ENCODE results near the gene FBXL15.

FBXL15 gene

DNA sequence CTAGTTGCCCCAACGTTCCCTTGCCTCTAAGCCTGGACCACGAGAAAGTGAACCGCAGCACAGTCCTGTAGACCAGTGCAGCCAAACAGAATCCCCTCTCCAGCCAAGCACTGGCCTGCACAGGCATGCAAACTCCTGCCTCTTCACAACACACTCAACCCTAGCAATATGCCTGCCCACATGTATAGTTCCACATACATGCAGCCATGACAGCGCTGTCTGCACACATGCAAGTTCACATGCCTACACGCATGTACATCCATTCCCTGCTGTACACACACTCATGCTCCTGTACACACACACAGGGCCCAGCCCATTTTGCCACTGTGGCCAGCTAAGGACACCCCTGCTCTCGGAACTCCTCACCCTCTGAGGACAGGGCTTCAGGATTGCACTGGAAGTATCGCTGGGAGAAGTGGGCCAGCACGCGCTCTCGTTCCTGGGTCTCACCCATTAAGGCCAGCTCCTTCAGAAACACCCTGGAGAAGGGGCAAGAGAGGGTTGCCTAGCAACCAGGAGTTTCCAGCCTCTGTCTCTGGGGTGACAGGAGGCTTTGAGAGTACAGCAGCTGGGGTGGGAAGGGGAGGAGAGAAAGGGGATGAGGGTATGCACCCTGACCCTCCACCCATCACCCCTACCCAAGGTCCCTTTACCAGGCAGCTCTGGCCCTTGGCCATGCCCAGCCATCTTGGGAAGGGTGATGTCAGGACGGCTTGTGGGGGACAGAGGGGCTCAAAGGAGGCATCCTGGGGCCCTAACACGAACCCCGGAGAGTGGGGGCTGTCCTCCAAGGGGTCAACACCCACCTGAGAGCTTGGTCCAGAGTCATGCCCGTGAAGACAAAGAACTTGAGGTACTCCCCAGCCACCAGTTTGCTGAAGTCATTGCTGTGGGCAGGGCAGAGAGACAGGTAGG is 9.0 kb upstream of the FBXL15 start:
- DNase-seq = no peak

DNA sequence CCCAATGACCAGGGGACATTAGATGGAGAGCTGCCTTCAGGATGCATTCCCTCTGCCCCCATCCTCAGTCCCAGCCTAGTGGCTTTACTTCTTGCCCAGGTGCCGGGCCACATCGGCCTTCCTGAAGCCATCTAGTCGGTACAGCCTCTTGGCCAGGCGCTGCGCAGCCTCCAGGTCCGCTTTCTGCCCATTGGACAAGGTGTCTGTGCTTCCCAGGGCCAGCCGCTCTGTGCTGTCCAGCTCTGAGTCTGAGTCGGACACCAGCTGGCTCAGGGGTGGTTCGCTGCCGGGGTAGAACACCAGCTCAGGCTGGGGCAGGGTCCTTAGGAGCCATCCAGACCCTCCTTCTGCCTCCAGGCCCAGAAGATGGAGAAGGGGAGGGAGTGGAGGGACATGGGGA is 8.3 kb upstream of the FBXL15 start:
- no peak for DNase-seq

DNA sequence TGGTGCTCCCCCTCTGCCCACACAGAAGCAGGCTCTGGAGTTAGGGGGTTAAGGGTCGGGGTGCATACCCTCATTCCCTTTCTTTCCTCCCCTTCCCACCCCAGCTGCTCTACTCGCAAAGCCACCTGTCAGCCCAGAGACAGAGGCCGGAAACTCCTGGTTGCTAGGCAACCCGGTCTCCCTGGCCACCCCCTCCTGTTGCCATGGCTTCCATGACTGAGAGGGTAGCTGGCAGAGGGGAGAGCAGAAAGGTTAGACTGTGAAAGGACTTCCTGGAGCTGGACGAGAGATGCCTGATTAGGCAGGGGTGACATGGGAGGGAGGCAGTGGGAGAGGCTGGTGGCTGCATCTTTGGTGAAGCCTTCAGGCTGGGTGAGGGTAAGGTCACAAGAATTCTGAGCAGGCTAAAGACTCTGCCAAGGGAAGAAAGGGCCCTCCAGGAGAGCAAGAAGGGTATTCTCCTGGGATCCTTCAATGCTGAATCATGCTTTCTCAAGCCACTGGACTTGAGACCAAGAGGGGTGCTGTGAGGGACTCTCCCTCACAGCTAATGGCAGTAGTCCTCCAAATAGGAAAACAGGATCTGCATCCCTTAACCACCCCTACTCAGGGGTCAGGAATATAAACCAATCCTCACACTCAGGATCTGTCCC is 7.5 kb upstream of the FBXL15 start:
- peak; percentile 71 for DNase-seq

DNA sequence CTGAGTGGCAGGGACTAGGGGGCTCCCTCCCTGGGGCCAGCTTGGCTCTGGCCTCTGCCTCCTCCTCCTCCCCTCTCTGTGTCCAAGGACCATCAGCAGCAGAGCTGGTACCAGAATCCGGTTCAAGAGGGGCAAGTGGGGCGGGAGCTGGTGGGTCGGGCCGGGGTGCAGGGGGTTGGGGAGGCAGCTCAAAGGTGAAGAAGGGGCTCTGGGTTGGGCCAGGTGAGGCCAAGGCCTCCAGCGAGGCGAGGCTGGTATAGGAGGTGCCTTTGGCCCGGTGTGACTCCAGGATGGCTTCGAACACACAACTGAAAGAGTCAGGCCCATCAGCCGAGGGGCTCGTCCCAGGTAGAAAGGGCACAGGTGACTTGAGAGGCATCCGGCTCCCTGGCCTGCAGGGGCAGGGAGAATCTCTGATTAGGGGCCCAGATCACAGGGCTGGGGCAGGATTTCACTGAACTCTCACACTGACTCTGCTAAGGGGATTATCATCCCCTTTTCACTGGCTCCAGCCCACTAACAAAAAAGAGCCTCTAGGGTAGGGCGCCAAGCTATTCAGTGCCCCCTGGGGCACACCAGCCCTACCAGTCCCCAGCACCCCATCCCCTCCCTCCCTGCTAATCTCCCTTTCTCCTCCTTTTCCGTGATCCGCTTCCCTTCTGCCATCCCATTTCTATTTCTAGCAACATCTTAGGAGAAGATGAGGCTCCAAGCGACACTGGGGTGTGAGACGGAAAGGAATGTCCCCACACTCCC is 6.7 kb upstream of the FBXL15 start:
- DNase-seq = no peak

DNA sequence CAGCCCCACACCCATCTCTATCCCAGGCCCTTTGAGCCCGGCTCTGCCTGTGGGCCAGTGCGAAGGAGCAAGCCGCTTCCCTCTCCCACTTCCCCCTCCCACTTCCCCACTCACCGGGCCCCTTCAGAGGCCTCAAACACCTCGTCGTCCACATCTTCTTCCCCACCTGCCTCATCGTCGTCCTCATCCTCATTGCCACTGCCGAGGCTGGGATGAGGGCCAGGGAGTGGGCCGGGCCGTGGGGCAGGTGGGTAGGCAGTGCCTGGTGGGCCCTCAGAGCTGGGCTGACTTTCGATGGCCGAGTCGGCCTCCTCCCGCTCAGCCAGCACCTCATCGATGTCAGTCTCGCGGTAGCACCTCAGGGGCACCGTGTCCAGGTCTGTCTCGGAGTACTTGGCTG is 5.9 kb upstream of the FBXL15 start:
- DNase-seq = no peak

DNA sequence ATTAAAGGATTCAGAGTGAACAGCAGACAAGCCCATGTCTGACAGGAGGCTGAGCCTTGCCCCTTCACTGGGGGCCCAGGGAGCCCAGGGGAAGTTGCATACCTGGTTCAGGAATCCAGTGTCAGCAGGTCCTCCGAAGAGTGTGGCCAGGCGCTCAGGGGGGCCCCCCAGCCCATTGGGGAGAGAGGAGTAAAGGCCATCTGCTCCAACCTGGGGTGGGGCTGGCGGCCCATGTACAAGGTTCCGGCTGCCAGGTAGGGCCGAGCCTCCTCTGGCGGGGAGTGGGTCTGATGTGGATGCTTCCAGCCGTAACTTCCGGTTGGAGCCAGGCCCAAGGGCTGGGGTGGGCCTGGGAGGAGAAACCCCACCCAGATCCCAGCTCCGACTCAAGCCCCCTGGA is 4.4 kb upstream of the FBXL15 start:
- no peak for DNase-seq

DNA sequence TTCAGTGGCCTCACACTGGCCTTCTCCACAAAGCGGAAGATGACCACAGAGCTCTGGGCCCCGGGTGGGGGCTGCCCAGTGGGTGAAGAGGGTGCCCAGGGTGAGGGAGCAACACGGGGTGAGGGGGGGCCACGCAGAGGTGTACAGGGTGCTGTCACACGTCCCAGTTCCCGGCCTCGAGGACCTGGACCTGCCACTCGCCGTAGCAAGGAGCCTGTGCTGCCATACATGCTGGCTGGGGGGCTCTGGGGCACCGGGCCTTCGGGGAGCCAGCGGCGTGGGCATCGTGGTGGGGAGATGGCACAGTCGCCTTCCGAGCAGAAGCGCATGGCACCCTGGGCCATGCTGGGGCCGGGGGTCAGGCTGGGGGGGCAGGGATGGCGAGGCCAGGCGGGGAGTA is 3.9 kb upstream of the FBXL15 start:
- DNase-seq = no peak

DNA sequence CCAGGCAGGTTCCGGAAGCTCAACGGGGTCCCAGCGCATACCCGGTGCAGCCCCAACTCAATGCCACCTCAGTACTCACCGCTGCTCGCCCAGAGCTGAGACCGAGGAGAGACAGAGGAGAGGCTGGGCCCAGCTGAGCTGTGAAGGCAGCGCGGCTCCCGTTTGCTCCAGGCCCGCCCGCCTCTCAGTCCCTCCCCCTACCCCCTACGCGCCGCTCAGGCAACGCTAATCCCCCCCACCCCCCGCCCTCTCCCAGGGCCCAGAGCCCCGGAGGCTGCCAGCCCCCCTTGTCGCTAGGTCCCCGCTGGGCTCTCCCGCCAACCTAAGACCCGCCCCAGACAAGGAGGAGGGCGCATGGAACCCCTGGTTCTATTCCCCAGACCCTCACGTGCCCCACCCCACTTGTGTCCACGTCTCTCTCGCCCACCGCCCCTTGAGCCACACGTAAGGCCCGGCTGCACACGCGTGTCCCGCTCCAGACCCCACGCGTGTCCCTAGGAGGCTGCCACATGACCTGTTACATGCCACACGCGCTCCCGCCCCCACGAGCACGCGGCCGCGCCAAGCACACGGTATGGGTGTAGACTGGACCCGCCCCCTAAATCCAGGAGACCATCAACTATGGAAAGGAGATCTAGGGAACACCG is 1.9 kb upstream of the FBXL15 start, which contains the start of gene PSD:
Gene PSD (minus strand): TSS at position 164 of the 647 bp plus-strand sequence. CDS start 1,747 bp downstream, outside the sequence.
- DNase-seq = peak; percentile 34

DNA sequence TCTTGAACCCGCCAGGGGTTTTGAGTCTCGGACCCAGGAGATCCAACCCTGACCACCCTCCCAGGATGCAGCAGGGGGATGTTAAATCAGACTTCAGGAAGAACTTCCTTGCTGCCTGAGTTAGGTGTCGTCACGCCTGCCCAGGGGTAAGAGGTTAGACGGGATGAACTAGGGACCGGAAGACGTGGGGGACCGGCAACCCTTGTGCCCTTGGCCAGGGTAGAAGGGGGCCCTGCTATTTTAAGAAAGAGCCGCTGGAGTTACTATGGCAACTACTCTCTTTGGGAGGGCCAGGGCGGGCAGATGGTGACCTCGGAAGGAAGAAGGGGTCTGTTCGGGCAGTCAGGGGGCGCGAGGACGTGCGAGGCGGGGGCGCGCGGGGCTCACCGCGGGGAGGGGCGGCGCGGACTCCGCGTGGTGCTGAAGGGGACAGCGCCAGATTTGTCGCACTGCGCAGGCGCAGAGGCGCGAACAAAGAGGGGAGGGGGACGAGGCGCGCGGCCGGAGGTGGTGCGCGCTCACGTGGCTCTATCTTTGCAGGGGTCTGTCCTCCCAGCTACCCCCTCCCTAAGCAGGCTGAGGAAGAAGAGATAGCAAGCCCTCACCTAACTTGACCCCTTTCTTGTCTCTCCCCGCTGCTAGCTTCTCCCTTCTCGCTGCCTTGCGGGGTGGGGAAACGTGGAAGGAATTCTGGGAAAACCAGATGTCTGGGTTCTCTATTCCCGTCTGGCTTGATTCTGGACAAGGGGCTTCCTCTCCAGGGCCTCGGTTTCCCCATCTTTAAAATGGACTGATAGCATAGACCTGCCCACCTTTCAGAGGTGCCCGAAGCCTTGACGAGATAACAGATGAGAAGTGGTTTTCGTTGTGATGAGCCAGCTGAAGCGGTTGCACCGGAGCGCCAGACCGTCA is 1.1 kb upstream of the FBXL15 start:
- DNase-seq = peak; percentile 58

DNA sequence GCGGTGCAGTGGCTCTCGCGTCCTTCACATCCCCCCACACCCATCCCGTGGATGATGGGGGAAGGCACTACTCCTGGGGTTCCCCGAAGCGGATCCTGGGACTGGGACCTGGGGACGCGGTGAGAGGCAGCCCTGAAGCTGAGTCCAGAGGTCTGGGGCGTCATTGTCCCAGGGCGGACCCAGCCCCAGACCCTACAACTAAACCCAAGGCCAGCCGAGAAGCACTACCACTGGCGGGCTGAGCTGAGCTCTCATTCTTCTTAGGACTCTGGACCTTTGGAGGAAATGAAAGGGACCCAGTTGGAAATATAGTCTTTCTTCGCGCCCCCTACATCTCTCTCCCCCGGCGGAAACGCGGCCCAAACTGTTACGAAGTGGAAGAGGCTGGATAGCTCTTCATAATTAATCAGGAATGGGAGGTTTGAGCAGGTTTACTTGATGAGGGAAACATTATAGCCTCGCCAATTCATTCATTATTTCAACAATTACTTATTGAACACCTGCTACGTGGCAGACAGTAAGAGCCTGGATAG is 389 bp upstream of the FBXL15 start:
- DNase-seq = no peak

DNA sequence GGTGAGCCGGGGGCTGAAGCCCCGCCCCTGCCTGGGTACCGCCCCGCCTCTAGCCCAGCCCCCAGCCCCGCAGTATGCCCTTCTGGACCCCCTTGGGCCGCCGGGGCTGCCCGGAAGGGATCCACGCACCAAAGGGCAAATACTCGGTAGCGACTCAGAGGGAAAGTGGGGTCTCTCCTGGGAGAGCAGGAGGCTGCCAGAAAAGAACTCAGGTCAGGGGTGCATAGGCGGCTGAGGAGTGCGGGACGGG is 796 bp downstream of the FBXL15 start:
- DNase-seq = no peak

DNA sequence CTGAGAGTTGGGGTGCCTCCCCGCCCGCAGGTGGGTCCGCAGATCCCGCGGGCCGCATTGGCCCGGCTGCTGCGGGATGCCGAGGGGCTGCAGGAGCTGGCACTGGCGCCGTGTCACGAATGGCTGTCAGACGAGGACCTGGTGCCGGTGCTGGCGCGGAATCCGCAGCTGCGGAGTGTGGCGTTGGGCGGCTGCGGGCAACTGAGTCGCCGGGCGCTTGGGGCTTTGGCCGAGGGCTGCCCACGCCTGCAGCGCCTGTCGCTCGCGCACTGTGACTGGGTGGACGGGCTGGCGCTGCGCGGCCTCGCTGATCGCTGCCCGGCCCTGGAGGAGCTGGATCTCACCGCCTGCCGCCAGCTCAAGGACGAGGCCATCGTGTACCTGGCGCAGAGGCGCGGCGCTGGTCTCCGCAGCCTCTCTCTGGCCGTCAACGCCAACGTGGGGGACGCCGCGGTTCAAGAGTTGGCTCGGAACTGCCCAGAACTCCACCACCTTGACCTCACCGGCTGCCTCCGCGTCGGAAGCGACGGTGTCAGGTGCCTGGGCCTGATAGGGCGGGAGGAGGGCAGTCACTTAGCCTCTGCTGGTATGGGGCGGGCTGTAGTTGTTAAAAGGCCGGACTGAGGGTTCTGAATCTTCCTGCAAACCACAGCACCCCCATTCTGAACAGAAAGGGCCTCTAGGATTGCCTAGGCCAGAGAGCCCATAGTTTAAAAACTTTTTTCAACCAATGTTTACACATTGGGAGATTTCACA is 1.3 kb downstream of the FBXL15 start:
- peak; percentile 1 for DNase-seq

DNA sequence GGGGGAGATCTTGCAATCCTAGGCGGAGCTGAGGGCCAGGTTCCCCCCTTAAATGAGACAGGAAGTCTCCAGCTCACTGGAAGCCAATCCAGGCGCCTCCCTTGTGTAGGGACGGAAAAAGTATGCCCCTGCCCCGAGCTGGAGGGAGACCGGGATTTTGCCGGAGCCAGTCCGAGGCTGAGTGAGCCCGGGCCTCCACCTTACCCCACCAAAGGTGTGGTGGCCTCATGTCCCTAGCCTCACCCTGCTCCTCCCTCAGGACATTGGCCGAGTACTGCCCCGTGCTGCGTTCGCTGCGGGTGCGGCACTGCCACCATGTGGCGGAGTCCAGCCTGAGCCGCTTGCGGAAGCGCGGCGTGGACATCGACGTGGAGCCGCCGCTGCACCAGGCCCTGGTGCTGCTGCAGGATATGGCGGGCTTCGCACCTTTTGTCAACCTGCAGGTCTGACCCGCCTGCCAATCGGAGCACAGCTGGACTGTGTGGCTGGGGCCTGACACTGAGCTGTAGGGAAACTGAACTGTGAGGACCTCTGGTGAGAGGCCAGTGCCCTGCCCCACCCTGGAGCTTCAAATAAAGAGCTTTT is 2.0 kb downstream of the FBXL15 start:
- DNase-seq = peak; percentile 5

DNA sequence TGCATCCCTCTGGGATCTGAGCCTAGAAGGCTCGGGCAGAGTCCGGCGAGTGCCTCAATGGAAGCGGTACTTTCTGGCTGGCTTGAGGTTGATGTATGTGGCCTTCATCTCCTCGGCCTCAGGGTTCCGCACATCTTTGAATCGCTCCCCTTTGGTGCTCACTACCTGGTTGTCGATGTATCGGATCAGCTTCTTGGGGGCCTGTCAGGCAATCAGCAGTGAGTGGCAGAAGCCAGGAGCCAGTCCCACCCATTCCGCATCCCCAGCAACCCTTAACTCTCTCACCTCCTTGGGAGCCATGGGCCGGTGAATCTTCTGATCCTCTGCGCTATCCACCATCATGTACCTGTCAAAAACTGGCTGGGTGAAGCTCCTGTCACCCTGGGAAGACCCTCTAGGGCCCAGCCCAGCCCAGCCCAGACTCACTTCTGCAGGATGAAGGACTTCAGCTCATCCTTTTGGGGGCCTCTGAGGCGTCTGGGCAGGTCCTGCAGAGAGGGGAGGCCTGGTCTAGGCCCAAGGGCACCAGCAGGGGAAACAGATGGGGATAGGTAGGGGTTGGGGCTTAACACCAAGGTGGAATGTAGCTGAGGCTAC is 2.8 kb downstream of the FBXL15 start:
- DNase-seq = no peak

DNA sequence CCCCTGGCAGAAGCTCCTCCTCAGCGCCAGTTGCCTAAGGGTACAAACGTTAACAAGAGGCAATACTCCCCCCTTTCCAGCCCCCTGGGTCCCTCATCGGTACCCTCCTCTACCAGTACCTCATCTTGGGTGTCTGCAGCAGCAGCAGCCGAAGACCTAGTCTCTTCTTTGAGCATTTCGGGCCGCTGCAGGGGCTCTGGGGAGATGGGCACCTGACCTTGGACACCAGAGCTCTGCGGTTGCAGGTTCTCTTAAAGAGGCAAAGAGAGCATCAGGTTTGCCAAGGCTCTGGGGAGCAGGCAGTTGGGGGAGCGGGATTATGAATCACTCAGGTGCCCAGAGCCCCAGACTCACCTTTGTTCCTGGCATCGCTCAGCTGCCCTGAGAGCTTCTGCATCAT is 3.5 kb downstream of the FBXL15 start:
- no peak for DNase-seq

DNA sequence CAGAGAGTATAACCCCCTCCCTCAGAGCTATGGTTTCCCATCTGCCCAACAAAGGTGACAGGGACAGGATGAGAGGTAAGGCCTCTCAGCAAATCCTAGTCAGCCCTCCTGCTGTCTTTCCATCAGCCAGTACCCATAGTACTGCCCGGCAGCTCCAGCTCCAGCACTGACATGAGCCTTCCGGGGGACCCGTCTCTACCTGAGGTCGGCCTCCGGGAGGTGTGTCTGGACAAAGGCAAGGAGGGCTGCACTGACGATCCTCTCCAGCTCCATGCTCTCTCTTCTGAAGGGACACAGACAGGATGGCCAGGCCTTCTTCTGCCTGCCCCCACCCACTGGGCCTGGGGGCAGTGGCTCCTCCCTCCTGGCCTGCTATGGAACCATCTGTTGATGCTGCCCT is 4.3 kb downstream of the FBXL15 start:
- no peak for DNase-seq

DNA sequence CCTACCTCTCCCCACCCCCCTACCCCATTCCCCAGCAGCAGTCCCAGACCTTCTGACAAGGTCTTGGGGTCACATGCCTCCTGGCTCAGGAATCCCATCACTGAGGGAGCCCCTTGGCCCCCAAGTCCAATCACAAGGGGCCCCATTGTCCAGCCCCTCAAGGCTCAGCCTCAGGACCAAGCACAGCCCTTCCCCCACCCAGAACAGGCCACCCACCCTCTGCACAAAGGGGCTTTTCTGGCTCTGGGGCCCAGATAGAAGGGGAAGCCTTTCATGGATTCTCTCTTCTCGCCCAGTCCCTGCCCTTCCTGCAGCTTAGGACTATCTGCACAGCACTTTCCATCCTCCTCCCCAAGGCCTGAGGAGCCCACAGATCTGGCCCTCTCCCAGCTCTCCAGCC is 4.8 kb downstream of the FBXL15 start:
- DNase-seq = no peak

DNA sequence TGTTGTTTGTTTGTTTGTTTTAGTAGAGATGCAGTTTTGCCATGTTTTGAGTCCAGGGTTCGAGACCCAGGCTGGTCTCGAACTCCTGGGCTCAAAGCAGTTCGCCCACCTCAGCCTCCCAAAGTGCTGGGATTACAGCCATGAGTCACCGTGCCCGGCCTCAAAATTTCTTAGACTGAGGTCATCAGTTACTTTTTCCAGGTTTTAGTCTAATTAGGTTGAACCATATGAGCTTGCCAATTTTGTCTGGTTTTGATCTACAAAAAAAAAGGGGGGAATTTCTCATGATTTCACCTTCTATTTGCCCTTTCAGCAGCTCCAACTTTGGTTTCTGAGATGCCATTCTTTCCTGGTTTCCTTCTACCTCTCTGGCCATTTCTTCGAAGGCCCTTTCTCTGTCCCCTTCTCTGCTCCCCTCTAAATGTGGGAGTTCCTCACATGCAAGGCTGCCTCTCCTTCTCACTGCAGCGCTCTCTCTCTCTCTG is 6.2 kb downstream of the FBXL15 start:
- DNase-seq = no peak

DNA sequence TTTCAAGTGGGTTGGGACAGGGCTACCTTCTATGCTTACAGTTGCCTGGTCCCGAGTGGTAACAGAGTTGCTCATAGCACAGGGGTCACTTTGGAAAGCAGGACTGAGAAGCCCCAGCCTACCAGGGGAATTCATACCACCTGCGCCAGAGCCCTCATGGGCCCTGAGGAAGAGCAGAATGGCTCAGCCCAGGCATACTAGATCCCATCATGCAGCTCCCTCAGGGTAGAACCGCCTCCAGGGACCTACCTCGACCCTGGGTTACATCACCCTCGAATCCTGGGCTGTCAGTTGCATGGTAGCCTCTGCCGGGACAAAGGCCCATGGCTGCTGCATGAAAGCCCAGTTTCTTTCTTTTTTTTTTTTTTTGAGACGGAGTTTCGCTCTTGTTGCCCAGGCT is 8.8 kb downstream of the FBXL15 start:
- no peak for DNase-seq

DNA sequence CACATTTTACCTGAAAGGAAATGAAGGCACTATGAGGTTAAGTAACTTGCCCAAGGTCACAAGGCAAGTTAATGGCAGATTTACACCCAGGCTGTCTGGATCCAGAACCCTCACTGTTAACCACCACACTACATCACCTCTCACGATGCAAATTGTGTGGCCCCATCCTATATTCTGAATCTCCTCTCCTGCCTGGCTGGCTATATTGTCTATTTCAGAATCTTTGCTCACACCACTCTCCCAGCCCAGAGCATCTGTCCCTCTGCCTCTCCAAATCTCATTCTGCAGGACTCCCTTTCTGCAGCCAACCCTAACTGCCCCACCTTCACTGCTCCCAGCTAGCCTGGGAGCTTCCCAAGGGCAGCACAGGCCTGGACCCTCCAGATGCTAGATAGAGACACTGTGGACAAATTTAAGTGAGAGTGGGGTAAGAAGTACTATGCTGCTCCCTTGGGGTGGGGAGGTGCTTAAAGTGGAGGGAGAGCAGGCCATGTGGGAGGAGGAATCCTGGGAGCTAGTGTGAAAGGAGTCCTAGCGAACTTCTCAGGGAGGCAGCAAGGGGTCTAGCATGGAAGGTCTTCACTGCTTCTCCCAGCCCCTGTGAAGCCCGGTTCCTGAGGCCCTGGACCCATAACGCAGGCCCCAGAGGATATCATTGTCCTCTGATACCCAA is 11.0 kb downstream of the FBXL15 start:
- no peak for DNase-seq

All from NCI-H748 treated with DMSO at 0.1 percent for 48 hours (cell line).